ENCODE data around the gene CTNNA3. TPM values are rescaled to one million over a fixed set of nuclear protein-coding genes. Genes with fewer than 3 reads are reported as not detected.
A peak's percentile ranks its signal among the peaks of the same experiment; 100 is the strongest.

The CTNNA3 gene
- total RNA-seq, 6 experiments from 2014 or later: 0.19 to 3.6 (median 1.2) TPM

- peaks cover 0 to 3% (median 0%) of the 10 kb centered on the region in 4 donors for H3K4me1 ChIP-seq
- H3K27ac ChIP-seq: no peak overlapping the region
- ATAC-seq (no peak), DNase-seq (no peak)
- no peaks in the 10 kb centered on the region for H3K27me3 ChIP-seq
- no peaks in the 10 kb centered on the region for H3K9me3 ChIP-seq
- H3K4me3 ChIP-seq: no peak overlapping the region
- intact Hi-C loops (cut with DNase I): no loop called here
- WGBS (ENCODE audit: insufficient coverage, low coverage, low lambda C conversion rate, missing lambda C conversion rate): 62% methylated on average over 3 of the region's 3 CpGs
- TF ChIP-seq CTCF (IDR thresholded peaks at IDR 0.05) (no peak), POLR2A (IDR thresholded peaks at IDR 0.05) (no peak)
- no peaks in the 10 kb centered on the region for H3K36me3 ChIP-seq
Measured at GRCh38 chr10:66803174-66803573, 892.8 kb downstream of the CTNNA3 start.

GRCh38 chr10:66799474-66799873 is 896.5 kb downstream of the CTNNA3 start:
- Histone ChIP-seq H3K27ac (no peak overlapping the region), H3K9me3 (no peaks in the 10 kb centered on the region), H3K4me3 (peak overlapping the region; percentile 4 to 48 (median 22)), H3K36me3 (no peaks in the 10 kb centered on the region), H3K4me1 (no peaks in the 10 kb centered on the region), H3K27me3 (no peaks in the 10 kb centered on the region)
- 9% methylated on average over 2 of the region's 2 CpGs for WGBS (ENCODE audit: insufficient coverage, low coverage, low lambda C conversion rate, missing lambda C conversion rate)
- peak in 3 of 4 donors; percentile 57 to 68 (median 62) for ATAC-seq
- no peak for DNase-seq
- TF ChIP-seq CTCF (IDR thresholded peaks at IDR 0.05) (no peak), POLR2A (IDR thresholded peaks at IDR 0.05) (no peak)
- intact Hi-C loops (cut with DNase I): no loop called here

GRCh38 chr10:66795866-66796265 is 900.1 kb downstream of the CTNNA3 start:
- DNase-seq: no peak
- Histone ChIP-seq H3K27ac (no peak overlapping the region), H3K9me3 (no peaks in the 10 kb centered on the region), H3K27me3 (no peaks in the 10 kb centered on the region), H3K4me1 (no peaks in the 10 kb centered on the region), H3K36me3 (no peaks in the 10 kb centered on the region), H3K4me3 (no peak overlapping the region)
- TF ChIP-seq CTCF (IDR thresholded peaks at IDR 0.05): no peak
- no peak for TF ChIP-seq POLR2A (IDR thresholded peaks at IDR 0.05)
- WGBS (ENCODE audit: insufficient coverage, low coverage, low lambda C conversion rate, missing lambda C conversion rate): 88% methylated on average over 2 of the region's 2 CpGs
- intact Hi-C loops (cut with DNase I): no loop called here
- ATAC-seq: no peak

- intact Hi-C loops (cut with DNase I): no loop called here
- no peak overlapping the region for H3K4me3 ChIP-seq
- DNase-seq (no peak), ATAC-seq (no peak)
- H3K9me3 ChIP-seq: no peaks in the 10 kb centered on the region
- H3K4me1 ChIP-seq: no peaks in the 10 kb centered on the region
- no peak overlapping the region for H3K27ac ChIP-seq
- no peaks in the 10 kb centered on the region for H3K36me3 ChIP-seq
- TF ChIP-seq CTCF (IDR thresholded peaks at IDR 0.05) (no peak), POLR2A (IDR thresholded peaks at IDR 0.05) (no peak)
- H3K27me3 ChIP-seq: no peaks in the 10 kb centered on the region
Measured at GRCh38 chr10:66792441-66792840, 903.6 kb downstream of the CTNNA3 start.

Measured in right lobe of liver (tissue), 6 donors.